Measurements from ENCODE around the gene KCNMB2.
"Not testable (repeated sequence)": the region's sequence is repeated elsewhere in the genome, so short reads cannot be mapped to it uniquely, and the experiment has no call there.

- TF ChIP-seq, protein P1, sequence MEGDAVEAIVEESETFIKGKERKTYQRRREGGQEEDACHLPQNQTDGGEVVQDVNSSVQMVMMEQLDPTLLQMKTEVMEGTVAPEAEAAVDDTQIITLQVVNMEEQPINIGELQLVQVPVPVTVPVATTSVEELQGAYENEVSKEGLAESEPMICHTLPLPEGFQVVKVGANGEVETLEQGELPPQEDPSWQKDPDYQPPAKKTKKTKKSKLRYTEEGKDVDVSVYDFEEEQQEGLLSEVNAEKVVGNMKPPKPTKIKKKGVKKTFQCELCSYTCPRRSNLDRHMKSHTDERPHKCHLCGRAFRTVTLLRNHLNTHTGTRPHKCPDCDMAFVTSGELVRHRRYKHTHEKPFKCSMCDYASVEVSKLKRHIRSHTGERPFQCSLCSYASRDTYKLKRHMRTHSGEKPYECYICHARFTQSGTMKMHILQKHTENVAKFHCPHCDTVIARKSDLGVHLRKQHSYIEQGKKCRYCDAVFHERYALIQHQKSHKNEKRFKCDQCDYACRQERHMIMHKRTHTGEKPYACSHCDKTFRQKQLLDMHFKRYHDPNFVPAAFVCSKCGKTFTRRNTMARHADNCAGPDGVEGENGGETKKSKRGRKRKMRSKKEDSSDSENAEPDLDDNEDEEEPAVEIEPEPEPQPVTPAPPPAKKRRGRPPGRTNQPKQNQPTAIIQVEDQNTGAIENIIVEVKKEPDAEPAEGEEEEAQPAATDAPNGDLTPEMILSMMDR (IDR thresholded peaks at IDR 0.05; ENCODE audit: low read depth, low read length, poor library complexity, severe bottlenecking) = not testable (repeated sequence)
- not testable (repeated sequence) for TF ChIP-seq EZH2phosphoT487 (IDR thresholded peaks at IDR 0.05; ENCODE audit: borderline replicate concordance, low read length)
Measured at GRCh38 chr3:178515076-178515744, 21.0 kb upstream of the KCNMB2 start.

Data from DOHH2 (cell line).